ENCODE data around the gene IQSEC3. TPM values are rescaled to one million over a fixed set of nuclear protein-coding genes. Genes with fewer than 3 reads are reported as not detected.
"Not testable (repeated sequence)": the region's sequence is repeated elsewhere in the genome, so short reads cannot be mapped to it uniquely, and the experiment has no call there.

The IQSEC3 gene
- total RNA-seq, 1 donor from 2014 or later: 4.6 TPM

GRCh38 chr12:181921-182320, 115.4 kb downstream of the IQSEC3 start:
- TF ChIP-seq CTCF (IDR thresholded peaks at IDR 0.05): no peak
- ATAC-seq (no peak), DNase-seq (no peak)
- H3K9me3 ChIP-seq: no peaks in the 10 kb centered on the region
- intact Hi-C loops (cut with DNase I): no loop called here
- no peaks in the 10 kb centered on the region for H3K27me3 ChIP-seq
- H3K4me3 ChIP-seq: no peak overlapping the region
- no peak overlapping the region for H3K27ac ChIP-seq
- H3K36me3 ChIP-seq: no peaks in the 10 kb centered on the region
- peaks cover 6% of the 10 kb centered on the region for H3K4me1 ChIP-seq

- Histone ChIP-seq H3K9me3 (no peaks in the 10 kb centered on the region), H3K27me3 (no peaks in the 10 kb centered on the region), H3K4me3 (no peak overlapping the region), H3K27ac (no peak overlapping the region), H3K36me3 (no peaks in the 10 kb centered on the region), H3K4me1 (peaks cover 6% of the 10 kb centered on the region)
- intact Hi-C loops (cut with DNase I): no loop called here
- no peak for TF ChIP-seq CTCF (IDR thresholded peaks at IDR 0.05)
- ATAC-seq: no peak
- DNase-seq: no peak
Observed at GRCh38 chr12:182381-182892, 115.9 kb downstream of the IQSEC3 start.

GRCh38 chr12:184811-185575, 118.4 kb downstream of the IQSEC3 start:
- intact Hi-C loops (cut with DNase I): no loop called here
- Histone ChIP-seq H3K4me3 (no peak overlapping the region), H3K36me3 (no peaks in the 10 kb centered on the region), H3K27ac (no peak overlapping the region), H3K9me3 (no peaks in the 10 kb centered on the region), H3K4me1 (peaks cover 8% of the 10 kb centered on the region), H3K27me3 (no peaks in the 10 kb centered on the region)
- DNase-seq (no peak), ATAC-seq (no peak)
- no peak for TF ChIP-seq CTCF (IDR thresholded peaks at IDR 0.05)

- intact Hi-C loops (cut with DNase I): no loop called here
- TF ChIP-seq CTCF (IDR thresholded peaks at IDR 0.05): no peak
- ATAC-seq: no peak
- no peak for DNase-seq
- Histone ChIP-seq H3K27ac (no peak overlapping the region), H3K36me3 (no peaks in the 10 kb centered on the region), H3K4me3 (no peak overlapping the region), H3K27me3 (no peaks in the 10 kb centered on the region), H3K4me1 (peaks cover 5% of the 10 kb centered on the region), H3K9me3 (no peaks in the 10 kb centered on the region)
Observed at GRCh38 chr12:185576-185955, 119.0 kb downstream of the IQSEC3 start.

- no peaks in the 10 kb centered on the region for H3K36me3 ChIP-seq
- intact Hi-C loops (cut with DNase I): no loop called here
- H3K4me1 ChIP-seq: peaks cover 5% of the 10 kb centered on the region
- DNase-seq (no peak), ATAC-seq (no peak)
- peaks cover 2% of the 10 kb centered on the region for H3K27me3 ChIP-seq
- H3K4me3 ChIP-seq: no peak overlapping the region
- H3K27ac ChIP-seq: no peak overlapping the region
- no peaks in the 10 kb centered on the region for H3K9me3 ChIP-seq
- TF ChIP-seq CTCF (IDR thresholded peaks at IDR 0.05): no peak
Observed at GRCh38 chr12:186006-186625, 119.5 kb downstream of the IQSEC3 start.

- H3K27me3 ChIP-seq; H3K9me3 ChIP-seq; DNase-seq; H3K4me1 ChIP-seq; H3K36me3 ChIP-seq; intact Hi-C loops (cut with DNase I); H3K27ac ChIP-seq: not testable (repeated sequence)
- peak overlapping the region; percentile 42 for H3K4me3 ChIP-seq
- ATAC-seq: peak; percentile 2
Observed at GRCh38 chr12:187986-188909, 121.7 kb downstream of the IQSEC3 start.

Data from upper lobe of right lung (tissue), 1 donor.